ENCODE results near the gene IL17REL. TPM values are rescaled to one million over a fixed set of nuclear protein-coding genes. Genes with fewer than 3 reads are reported as not detected.
A peak's percentile ranks its signal among the peaks of the same experiment; 100 is the strongest.

IL17REL gene
- total and polyA plus RNA-seq, 10 of the 15 experiments (the other 5 are each of a cell fraction or from before 2014, with no cell fraction given) = 0.03 TPM; not detected in 9

DNA sequence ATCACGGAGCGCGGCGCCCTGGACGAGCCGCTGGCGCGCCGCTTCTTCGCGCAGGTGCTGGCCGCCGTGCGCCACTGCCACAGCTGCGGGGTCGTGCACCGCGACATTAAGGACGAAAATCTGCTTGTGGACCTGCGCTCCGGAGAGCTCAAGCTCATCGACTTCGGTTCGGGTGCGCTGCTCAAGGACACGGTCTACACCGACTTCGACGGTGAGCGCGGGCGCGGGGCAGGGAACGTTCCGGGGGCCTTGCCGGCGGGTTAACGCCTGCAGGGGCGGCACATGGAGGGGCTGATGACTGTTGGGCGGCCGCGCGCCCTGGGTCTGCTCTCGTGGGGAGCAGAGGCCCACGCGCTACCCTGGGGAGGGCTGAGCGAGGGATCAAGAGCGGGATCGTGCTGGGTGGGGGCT is 51.0 kb downstream of the IL17REL start (continued):
- no peak for TF ChIP-seq MXI1 (IDR thresholded peaks at IDR 0.05; ENCODE audit: low read depth, low read length)
- no peak for TF ChIP-seq FOXM1 (IDR thresholded peaks at IDR 0.05; ENCODE audit: low read depth, low read length)
- TF ChIP-seq ZSCAN29 (IDR thresholded peaks at IDR 0.05) = peak; percentile 96
- peak; percentile 39 for TF ChIP-seq SMAD1 (IDR thresholded peaks at IDR 0.05; ENCODE audit: low read depth, partially characterized antibody)
- TF ChIP-seq, protein P1, sequence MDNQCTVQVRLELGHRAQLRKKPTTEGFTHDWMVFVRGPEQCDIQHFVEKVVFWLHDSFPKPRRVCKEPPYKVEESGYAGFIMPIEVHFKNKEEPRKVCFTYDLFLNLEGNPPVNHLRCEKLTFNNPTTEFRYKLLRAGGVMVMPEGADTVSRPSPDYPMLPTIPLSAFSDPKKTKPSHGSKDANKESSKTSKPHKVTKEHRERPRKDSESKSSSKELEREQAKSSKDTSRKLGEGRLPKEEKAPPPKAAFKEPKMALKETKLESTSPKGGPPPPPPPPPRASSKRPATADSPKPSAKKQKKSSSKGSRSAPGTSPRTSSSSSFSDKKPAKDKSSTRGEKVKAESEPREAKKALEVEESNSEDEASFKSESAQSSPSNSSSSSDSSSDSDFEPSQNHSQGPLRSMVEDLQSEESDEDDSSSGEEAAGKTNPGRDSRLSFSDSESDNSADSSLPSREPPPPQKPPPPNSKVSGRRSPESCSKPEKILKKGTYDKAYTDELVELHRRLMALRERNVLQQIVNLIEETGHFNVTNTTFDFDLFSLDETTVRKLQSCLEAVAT (IDR thresholded peaks at IDR 0.05) = peak; percentile 91

DNA sequence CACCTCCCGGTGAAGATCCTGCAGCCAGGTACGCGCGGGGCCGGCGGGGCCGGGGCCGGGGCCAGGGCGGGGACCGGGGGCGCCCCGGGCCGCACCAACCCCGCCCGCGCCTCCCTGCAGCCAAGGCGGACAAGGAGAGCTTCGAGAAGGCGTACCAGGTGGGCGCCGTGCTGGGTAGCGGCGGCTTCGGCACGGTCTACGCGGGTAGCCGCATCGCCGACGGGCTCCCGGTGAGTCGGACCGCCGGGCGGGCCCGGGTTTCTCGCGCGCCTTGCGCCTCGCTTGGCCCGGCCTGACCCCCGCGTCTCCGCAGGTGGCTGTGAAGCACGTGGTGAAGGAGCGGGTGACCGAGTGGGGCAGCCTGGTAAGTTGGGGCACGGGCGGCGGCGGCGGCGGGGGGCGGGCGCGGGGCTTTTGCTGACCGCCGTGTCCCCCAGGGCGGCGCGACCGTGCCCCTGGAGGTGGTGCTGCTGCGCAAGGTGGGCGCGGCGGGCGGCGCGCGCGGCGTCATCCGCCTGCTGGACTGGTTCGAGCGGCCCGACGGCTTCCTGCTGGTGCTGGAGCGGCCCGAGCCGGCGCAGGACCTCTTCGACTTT is 51.5 kb downstream of the IL17REL start:
- ChIA-PET POLR2A (interaction anchor here (1.1 to 2.5 kb wide), 3 partner anchors 10 to 25 kb away, joined by 3 to 15 read pairs (median 10); no protein-coding TSS in a partner anchor), CTCF (no interaction called here)

More for the DNA sequence above, 51.5 kb downstream of the IL17REL start:
- Histone ChIP-seq H3K4me1 (ENCODE audit: control insufficient read depth, insufficient read depth, low read length) (peaks cover 21% of the 10 kb centered on the region), H2AFZ (ENCODE audit: control insufficient read depth, low read depth, low read length) (no peak overlapping the region), H3K27me3 (replicated peaks in 1 of 2; ENCODE audit: control insufficient read depth in 2 of 2, insufficient read depth in 2 of 2, low read length in 1 of 2) (no peaks in the 10 kb centered on the region), H3K4me3 (peak overlapping the region; percentile 98), H3K4me2 (ENCODE audit: control insufficient read depth, insufficient read depth) (peak overlapping the region; percentile 34), H4K20me1 (ENCODE audit: control insufficient read depth, insufficient read depth) (peaks cover 2% of the 10 kb centered on the region; the same call in 1 of the 2 replicates), H3K9ac (ENCODE audit: control insufficient read depth, insufficient read depth, low read length) (peak overlapping the region; percentile 78), H3K9me3 (replicated peaks; ENCODE audit: control insufficient read depth, insufficient read depth, low read length) (no peaks in the 10 kb centered on the region), H3K79me2 (ENCODE audit: control insufficient read depth, insufficient read depth, low read length) (peaks cover 49% of the 10 kb centered on the region), H3K36me3 (ENCODE audit: control insufficient read depth in 2 of 2, insufficient read depth in 2 of 2, low read length in 1 of 2) (peaks cover 14 to 19% of the 10 kb centered on the region in 2 experiments), H3K27ac (ENCODE audit: control insufficient read depth, insufficient read depth) (peak overlapping the region; percentile 53)
- intact Hi-C loops (cut with micrococcal nuclease; ENCODE audit: unreplicated experiment) = loop anchor here (5.0 kb wide), 1 partner anchor 226 kb away; the partner anchor contains the start of gene TRABD
- ChIA-PET SMC1A (ENCODE audit: uncharacterized antibody, unreplicated experiment) (no interaction called here), RAD21 (ENCODE audit: unreplicated experiment) (interaction anchor here (0.7 to 2.6 kb wide), 4 partner anchors 10 to 31 kb away, joined by 3 to 15 read pairs (median 8); no protein-coding TSS in a partner anchor)
- ATAC-seq = 0 out of 3 replicates have a peak, but pooled peaks have one; percentile 4
- in situ Hi-C loops (cut with MboI) = loop anchor here (10.0 kb wide), 1 partner anchor 574 kb away; the partner anchor contains the start of gene TYMP
- FAIRE-seq = no peak
- whole genome bisulfite sequencing (ENCODE audit: insufficient coverage, insufficient replicate concordance, low lambda C conversion rate, missing lambda C conversion rate) = 0% methylated on average over 21 of the region's 84 CpGs
- no peak for DNase-seq (ENCODE audit: low read depth, low spot score)
- BruUV-seq (replicated peaks) = no TSS peak
- TF ChIP-seq, protein P2, sequence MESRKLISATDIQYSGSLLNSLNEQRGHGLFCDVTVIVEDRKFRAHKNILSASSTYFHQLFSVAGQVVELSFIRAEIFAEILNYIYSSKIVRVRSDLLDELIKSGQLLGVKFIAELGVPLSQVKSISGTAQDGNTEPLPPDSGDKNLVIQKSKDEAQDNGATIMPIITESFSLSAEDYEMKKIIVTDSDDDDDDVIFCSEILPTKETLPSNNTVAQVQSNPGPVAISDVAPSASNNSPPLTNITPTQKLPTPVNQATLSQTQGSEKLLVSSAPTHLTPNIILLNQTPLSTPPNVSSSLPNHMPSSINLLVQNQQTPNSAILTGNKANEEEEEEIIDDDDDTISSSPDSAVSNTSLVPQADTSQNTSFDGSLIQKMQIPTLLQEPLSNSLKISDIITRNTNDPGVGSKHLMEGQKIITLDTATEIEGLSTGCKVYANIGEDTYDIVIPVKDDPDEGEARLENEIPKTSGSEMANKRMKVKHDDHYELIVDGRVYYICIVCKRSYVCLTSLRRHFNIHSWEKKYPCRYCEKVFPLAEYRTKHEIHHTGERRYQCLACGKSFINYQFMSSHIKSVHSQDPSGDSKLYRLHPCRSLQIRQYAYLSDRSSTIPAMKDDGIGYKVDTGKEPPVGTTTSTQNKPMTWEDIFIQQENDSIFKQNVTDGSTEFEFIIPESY (IDR thresholded peaks at IDR 0.05) = no peak
- TF ChIP-seq, protein P3, sequence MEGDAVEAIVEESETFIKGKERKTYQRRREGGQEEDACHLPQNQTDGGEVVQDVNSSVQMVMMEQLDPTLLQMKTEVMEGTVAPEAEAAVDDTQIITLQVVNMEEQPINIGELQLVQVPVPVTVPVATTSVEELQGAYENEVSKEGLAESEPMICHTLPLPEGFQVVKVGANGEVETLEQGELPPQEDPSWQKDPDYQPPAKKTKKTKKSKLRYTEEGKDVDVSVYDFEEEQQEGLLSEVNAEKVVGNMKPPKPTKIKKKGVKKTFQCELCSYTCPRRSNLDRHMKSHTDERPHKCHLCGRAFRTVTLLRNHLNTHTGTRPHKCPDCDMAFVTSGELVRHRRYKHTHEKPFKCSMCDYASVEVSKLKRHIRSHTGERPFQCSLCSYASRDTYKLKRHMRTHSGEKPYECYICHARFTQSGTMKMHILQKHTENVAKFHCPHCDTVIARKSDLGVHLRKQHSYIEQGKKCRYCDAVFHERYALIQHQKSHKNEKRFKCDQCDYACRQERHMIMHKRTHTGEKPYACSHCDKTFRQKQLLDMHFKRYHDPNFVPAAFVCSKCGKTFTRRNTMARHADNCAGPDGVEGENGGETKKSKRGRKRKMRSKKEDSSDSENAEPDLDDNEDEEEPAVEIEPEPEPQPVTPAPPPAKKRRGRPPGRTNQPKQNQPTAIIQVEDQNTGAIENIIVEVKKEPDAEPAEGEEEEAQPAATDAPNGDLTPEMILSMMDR (IDR thresholded peaks at IDR 0.05 in 2 of 3, conservative IDR thresholded peaks at IDR 0.05 in 1 of 3; ENCODE audit: control insufficient read depth in 2 of 3, extremely low read depth in 1 of 3, insufficient read depth in 1 of 3, low read depth in 3 of 3, low read length in 3 of 3) = 0 out of 6 replicates have a peak, but pooled peaks of 1 of the 3 experiments have one; percentile 2
- no peak for TF ChIP-seq ZNF274 (IDR thresholded peaks at IDR 0.05; ENCODE audit: insufficient read depth, insufficient read length)
- TF ChIP-seq CHD2 (IDR thresholded peaks at IDR 0.05; ENCODE audit: borderline replicate concordance, low read depth, low read length) = 0 out of 2 replicates have a peak, but pooled peaks have one; percentile 10
- TF ChIP-seq, protein P4, sequence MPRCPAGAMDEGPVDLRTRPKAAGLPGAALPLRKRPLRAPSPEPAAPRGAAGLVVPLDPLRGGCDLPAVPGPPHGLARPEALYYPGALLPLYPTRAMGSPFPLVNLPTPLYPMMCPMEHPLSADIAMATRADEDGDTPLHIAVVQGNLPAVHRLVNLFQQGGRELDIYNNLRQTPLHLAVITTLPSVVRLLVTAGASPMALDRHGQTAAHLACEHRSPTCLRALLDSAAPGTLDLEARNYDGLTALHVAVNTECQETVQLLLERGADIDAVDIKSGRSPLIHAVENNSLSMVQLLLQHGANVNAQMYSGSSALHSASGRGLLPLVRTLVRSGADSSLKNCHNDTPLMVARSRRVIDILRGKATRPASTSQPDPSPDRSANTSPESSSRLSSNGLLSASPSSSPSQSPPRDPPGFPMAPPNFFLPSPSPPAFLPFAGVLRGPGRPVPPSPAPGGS (IDR thresholded peaks at IDR 0.05; ENCODE audit: borderline replicate concordance, insufficient read depth, low read depth, low read length, poor library complexity, severe bottlenecking) = peak; percentile 7
- TF ChIP-seq BHLHE40 (IDR thresholded peaks at IDR 0.05; ENCODE audit: borderline replicate concordance in 1 of 2, low read depth in 2 of 2, low read length in 1 of 2) = peak in 1 of 2 experiments; percentile 54; a peak in 1 of 4 replicates
